ENCODE data around the gene PAPPA2. TPM values are rescaled to one million over a fixed set of nuclear protein-coding genes. Genes with fewer than 3 reads are reported as not detected.
"Not testable (repeated sequence)": the region's sequence is repeated elsewhere in the genome, so short reads cannot be mapped to it uniquely, and the experiment has no call there.

The PAPPA2 gene
- total RNA-seq, 6 experiments from 2014 or later, result 0.53 to 14.8 (median 2.9) TPM

GRCh38 chr1:176559474-176559873, 96.5 kb downstream of the PAPPA2 start:
- Histone ChIP-seq H3K27ac (no peak overlapping the region), H3K4me3 (no peak overlapping the region), H3K27me3 (no peaks in the 10 kb centered on the region), H3K36me3 (no peaks in the 10 kb centered on the region), H3K9me3 (no peaks in the 10 kb centered on the region), H3K4me1 (peaks cover 0 to 35% (median 6%) of the 10 kb centered on the region in 4 donors)
- ATAC-seq (peak in 1 of 4 donors; percentile 8), DNase-seq (no peak)
- no peak for TF ChIP-seq CTCF (IDR thresholded peaks at IDR 0.05)
- TF ChIP-seq POLR2A (IDR thresholded peaks at IDR 0.05), result no peak
- WGBS (ENCODE audit: insufficient coverage, low coverage, low lambda C conversion rate, missing lambda C conversion rate), result 33% methylated on average over 4 of the region's 4 CpGs
- intact Hi-C loops (cut with DNase I), result loop anchor here in 1 of 2 donors (5.0 kb wide), 1 partner anchor 133 kb away; no protein-coding TSS in a partner anchor

DNA sequence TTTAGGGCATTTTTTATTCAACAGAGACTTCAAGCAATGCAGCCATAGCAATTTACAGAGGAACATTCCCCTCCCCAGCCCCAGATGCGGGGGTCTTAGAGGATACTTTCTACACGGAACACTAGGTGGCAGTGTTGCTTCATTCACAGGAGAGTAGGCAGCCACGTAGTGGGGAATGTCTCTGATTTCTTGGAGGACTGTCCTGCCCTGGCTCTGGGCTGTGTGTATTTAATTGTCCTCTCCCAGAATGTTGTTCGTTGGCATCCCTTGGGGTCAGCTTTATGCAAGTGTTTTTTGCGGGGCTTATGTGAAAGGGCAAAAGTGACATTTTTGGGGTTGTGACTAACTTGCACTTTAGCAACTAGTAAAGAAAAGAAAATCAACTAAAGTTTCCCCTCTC, 96.9 kb downstream of the PAPPA2 start:
- Histone ChIP-seq H3K9me3 (no peaks in the 10 kb centered on the region), H3K27ac (no peak overlapping the region), H3K4me1 (peaks cover 0 to 35% (median 6%) of the 10 kb centered on the region in 4 donors), H3K27me3 (no peaks in the 10 kb centered on the region), H3K4me3 (no peak overlapping the region), H3K36me3 (no peaks in the 10 kb centered on the region)
- TF ChIP-seq POLR2A (IDR thresholded peaks at IDR 0.05) (no peak), CTCF (IDR thresholded peaks at IDR 0.05) (peak; percentile 78 to 90 (median 84))
- 0% methylated on average over 5 of the region's 5 CpGs for WGBS (ENCODE audit: insufficient coverage, low coverage, low lambda C conversion rate, missing lambda C conversion rate)
- intact Hi-C loops (cut with DNase I), result loop anchor here in 1 of 2 donors (5.0 kb wide), 1 partner anchor 132 kb away; no protein-coding TSS in a partner anchor
- DNase-seq (peak in 1 of 3 donors; percentile 50), ATAC-seq (peak; percentile 79 to 81 (median 80))

DNA sequence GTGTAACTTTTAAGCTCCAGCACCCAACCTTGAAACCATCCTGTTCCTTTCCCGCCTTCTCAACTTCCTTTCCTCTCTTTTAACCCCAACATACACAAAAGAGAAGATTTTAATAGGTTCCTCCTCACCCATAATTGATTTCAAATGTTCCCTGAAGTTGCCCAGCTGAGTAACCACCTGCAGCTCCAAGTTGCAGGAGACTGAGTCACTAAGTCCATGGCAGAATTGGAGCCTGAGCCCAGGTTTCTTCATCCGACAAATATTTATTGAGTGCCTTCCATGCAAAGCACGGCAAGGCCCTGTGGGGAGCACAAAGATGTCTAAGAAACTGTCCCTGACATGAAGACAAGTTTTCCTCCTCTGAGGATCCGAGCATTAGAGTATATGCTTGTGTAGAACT, 97.7 kb downstream of the PAPPA2 start:
- intact Hi-C loops (cut with DNase I), result no loop called here

GRCh38 chr1:176561761-176562160, 98.8 kb downstream of the PAPPA2 start:
- ATAC-seq; intact Hi-C loops (cut with DNase I); DNase-seq; H3K36me3 ChIP-seq; H3K27me3 ChIP-seq; H3K9me3 ChIP-seq; H3K27ac ChIP-seq; H3K4me3 ChIP-seq: not testable (repeated sequence)
- 93% methylated on average over 3 of the region's 7 CpGs for WGBS (ENCODE audit: insufficient coverage, low coverage, low lambda C conversion rate, missing lambda C conversion rate)
- H3K4me1 ChIP-seq, result peaks cover 0 to 25% (median 6%) of the 10 kb centered on the region in 4 donors

More for the DNA sequence above, 97.7 kb downstream of the PAPPA2 start:
- no peak overlapping the region for H3K27ac ChIP-seq
- no peaks in the 10 kb centered on the region for H3K36me3 ChIP-seq
- no peaks in the 10 kb centered on the region for H3K9me3 ChIP-seq
- DNase-seq, result no peak
- H3K27me3 ChIP-seq, result no peaks in the 10 kb centered on the region
- 75% methylated on average over 3 of the region's 4 CpGs for WGBS (ENCODE audit: insufficient coverage, low coverage, low lambda C conversion rate, missing lambda C conversion rate)
- ATAC-seq, result no peak
- peaks cover 0 to 28% (median 6%) of the 10 kb centered on the region in 4 donors for H3K4me1 ChIP-seq
- H3K4me3 ChIP-seq, result no peak overlapping the region
- TF ChIP-seq CTCF (IDR thresholded peaks at IDR 0.05), result no peak
- no peak for TF ChIP-seq POLR2A (IDR thresholded peaks at IDR 0.05)

DNA sequence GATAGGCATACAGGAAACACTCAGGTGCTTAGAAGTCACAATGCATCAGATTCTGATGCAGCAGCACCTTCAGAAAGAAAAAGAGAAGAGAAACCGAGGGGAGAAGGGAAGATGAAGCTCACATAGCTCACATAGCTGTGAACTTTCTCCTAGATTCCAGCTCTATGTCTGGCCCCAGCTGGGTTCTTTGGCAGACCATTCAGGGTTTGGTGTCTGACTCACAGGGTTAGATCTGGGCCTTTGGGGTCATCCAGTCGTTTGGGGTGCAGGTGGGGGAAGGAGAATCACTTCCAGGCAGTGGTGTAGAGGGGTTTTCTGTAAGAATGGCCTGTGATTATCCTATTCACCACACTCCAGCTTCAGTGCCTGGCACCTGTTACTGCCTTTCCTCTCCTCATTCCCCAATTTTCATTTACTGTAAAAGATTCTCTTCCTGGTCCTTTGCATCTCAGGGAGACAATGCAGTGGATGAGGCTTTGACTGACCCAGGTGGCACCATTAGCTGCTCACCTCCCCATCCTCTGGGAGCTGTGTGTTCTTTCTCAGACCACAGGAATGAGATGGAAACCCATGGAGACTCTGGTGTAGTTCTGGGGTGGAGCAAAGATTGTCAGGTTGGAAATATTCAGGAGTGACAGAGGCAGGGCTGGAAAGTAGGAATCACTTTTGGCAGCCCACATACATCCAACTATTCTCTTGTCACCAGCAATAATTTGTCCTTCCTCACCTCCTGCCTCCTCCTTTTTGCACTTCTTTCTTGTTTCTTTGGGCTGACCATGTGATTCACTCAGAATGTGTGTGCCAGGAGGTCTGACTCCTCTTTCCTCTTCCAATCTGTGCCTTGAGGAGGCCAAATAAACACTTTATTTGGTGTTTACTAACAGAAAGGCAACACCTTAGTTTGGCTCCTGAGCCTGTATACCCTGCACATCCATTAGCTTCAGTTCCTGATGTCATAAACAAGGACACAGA, 103.3 kb downstream of the PAPPA2 start:
- H3K4me3 ChIP-seq, result no peak overlapping the region
- DNase-seq (no peak), ATAC-seq (peak in 1 of 4 donors; percentile 70)
- H3K36me3 ChIP-seq, result no peaks in the 10 kb centered on the region
- H3K4me1 ChIP-seq, result peaks cover 0 to 4% (median 0%) of the 10 kb centered on the region in 4 donors
- WGBS (ENCODE audit: insufficient coverage, low coverage, low lambda C conversion rate, missing lambda C conversion rate), result 19% methylated on average over 2 of the region's 2 CpGs
- intact Hi-C loops (cut with DNase I), result no loop called here
- no peak for TF ChIP-seq CTCF (IDR thresholded peaks at IDR 0.05)
- TF ChIP-seq POLR2A (IDR thresholded peaks at IDR 0.05), result no peak
- H3K27me3 ChIP-seq, result no peaks in the 10 kb centered on the region
- no peak overlapping the region for H3K27ac ChIP-seq
- H3K9me3 ChIP-seq, result no peaks in the 10 kb centered on the region

Measured in right lobe of liver (tissue), 6 donors.